GM18858 (cell line): Measurements from ENCODE around the gene OR4S1.
"Not testable (repeated sequence)": the region's sequence is repeated elsewhere in the genome, so short reads cannot be mapped to it uniquely, and the experiment has no call there.

ENCODE experiments used
- ATAC-seq: cut with Tn5 transposase; IDR thresholded peaks from one replicate; pipeline ENCODE4 v1.9.1; 2021; ENCODE audit not compliant: unreplicated experiment

OR4S1 gene, protein sequence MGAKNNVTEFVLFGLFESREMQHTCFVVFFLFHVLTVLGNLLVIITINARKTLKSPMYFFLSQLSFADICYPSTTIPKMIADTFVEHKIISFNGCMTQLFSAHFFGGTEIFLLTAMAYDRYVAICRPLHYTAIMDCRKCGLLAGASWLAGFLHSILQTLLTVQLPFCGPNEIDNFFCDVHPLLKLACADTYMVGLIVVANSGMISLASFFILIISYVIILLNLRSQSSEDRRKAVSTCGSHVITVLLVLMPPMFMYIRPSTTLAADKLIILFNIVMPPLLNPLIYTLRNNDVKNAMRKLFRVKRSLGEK

GRCh38 chr11:48305923-48306322 is at the start of gene OR4S1:
TSS of gene OR4S1 (plus strand) at chr11:48306223. CDS start at chr11:48306223, 0 bp downstream.
- no peak for ATAC-seq

GRCh38 chr11:48261600-48261999 is 44.4 kb upstream of the OR4S1 start:
- no peak for ATAC-seq

DNA sequence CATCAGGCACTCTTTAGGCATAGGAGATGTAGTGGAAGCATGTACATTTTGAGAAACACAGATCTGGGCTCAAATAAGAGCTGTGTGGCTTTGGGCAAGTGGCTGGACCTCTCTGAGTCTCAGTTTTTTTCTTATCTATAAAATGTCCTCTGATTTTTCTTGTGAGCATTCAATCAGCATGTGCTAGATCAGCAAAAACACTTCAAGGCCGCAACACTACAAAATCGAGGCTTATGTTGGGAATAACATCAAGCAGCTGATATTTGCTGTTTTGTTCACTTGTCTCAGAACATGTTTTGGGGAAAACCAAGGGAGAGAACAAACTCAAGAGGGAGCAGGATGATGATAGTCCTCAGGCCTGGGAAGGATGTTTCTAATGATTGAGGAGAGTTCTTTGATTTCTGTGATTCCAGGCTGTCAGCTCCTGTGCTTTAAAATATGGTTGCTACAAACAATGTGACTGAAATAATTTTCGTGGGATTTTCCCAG is 42.6 kb upstream of the OR4S1 start, which contains the start of gene OR4X1:
OR4X1 (plus strand) TSS at position 439 of the 489 bp plus-strand sequence; CDS start at position 439, 0 bp downstream.
- ATAC-seq: no peak

GRCh38 chr11:48270621-48271020 is 35.4 kb upstream of the OR4S1 start:
- no peak for ATAC-seq

- ATAC-seq: no peak
Observed at GRCh38 chr11:48272606-48273005, 33.4 kb upstream of the OR4S1 start.

- peak; percentile 93 for ATAC-seq
Observed at GRCh38 chr11:48307760-48308386, 1.9 kb downstream of the OR4S1 start.

GRCh38 chr11:48313590-48313989 is 7.6 kb downstream of the OR4S1 start:
- not testable (repeated sequence) for ATAC-seq

GRCh38 chr11:48319813-48320212 is 13.8 kb downstream of the OR4S1 start:
- ATAC-seq: not testable (repeated sequence)

GRCh38 chr11:48324620-48325019 is 18.6 kb downstream of the OR4S1 start, which contains the start of gene OR4C3:
TSS of gene OR4C3 (plus strand) at chr11:48324920. CDS start at chr11:48325022, 102 bp downstream.
- ATAC-seq: not testable (repeated sequence)

- ATAC-seq: no peak
Observed at GRCh38 chr11:48341466-48341865, 35.4 kb downstream of the OR4S1 start.

DNA sequence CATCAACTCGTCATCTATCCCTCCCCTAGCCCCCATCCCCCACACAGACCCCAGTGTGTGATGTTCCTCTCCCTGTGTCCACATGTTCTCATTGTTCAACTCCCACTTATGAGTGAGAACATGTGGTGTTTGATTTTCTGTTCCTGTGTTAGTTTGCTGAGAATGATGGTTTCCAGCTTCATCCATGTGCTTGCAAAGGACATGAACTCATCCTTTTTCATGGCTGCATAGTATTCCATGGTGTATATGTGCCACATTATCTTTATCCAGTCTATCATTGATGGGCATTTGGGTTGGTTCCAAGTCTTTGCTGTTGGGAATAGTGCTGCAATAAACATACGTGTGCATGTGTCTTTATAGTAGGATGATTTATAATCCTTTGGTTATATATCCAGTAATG is 36.5 kb downstream of the OR4S1 start:
- not testable (repeated sequence) for ATAC-seq

DNA sequence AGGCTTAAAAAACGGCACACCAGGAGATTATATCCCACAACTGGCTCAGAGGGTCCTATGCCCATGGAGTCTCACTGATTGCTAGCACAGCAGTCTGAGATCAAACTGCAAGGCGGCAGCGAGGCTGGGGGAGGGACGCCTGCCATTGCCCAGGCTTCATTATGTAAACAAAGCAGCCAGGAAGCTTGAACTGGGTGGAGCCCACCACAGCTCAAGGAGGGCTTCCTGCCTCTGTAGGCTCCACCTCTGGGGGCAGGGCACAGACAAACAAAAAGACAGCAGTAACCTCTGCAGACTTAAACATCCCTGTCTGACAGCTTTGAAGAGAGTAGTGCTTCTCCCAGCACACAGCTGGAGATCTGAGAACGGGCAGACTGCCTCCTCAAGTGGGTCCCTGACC is 40.3 kb downstream of the OR4S1 start:
- not testable (repeated sequence) for ATAC-seq

- ATAC-seq: no peak
Observed at GRCh38 chr11:48354013-48354412, 48.0 kb downstream of the OR4S1 start.

GRCh38 chr11:48354677-48355076 is 48.7 kb downstream of the OR4S1 start:
- ATAC-seq: no peak
